HepG2 (cell line): ENCODE results near the gene NBPF1. TPM values are rescaled to one million over a fixed set of nuclear protein-coding genes. Genes with fewer than 3 reads are reported as not detected.

ENCODE experiments used
- ATAC-seq: fragments of 200-7000 bp; cut with Tn5 transposase; 3 replicates; pipeline ENCODE4 v1.9.1; 2020; ENCODE audit warnings: mild to moderate bottlenecking, moderate library complexity
- BruUV-seq: library from RNA; stranded (reverse); fragments of 400-500 nt; replicated peaks from 2 replicates; lab custom pipeline; 2021; lab: Mats Ljungman, UMichigan
- CTCF ChIA-PET: fragments of 300-600 bp; formaldehyde crosslinking; extraction: SDS; loops from one replicate; lab custom pipeline; 2021; ENCODE audit warnings: low total read pairs, inconsistent platforms, low intra/inter-chr PET ratio; lab: Yijun Ruan, JAX
- POLR2A ChIA-PET: fragments of 350-600 bp; sonication (Branson Sonifier 250); formaldehyde crosslinking; loops from one replicate; lab custom pipeline; 2020; ENCODE audit warnings: antibody characterized with exemption, inconsistent platforms; lab: Yijun Ruan, JAX
- DNase-seq: peaks from one replicate; pipeline ENCODE4 v3.0.0-alpha.2; 2015; ENCODE audit warnings: low spot score
- FAIRE-seq: peaks from 3 replicates; lab custom pipeline; 2011; peaks lifted over from hg19 to GRCh38; lab: Jason Lieb, UNC
- H2AFZ ChIP-seq: one replicate; pipeline ENCODE4 v1.6.1; 2011; ENCODE audit warnings: low read length, inconsistent platforms
- H3K27ac ChIP-seq: fragments of 300-600 bp; 3 replicates; pipeline ENCODE4 v1.8.0; 2011; ENCODE audit warnings: mixed run types, mild to moderate bottlenecking, mixed read lengths, low read length, inconsistent platforms; ENCODE audit not compliant: insufficient read depth; ENCODE audit errors: extremely low read length
- H3K27me3 ChIP-seq, 2 experiments: fragments of 200-600 bp in 1 of 2; 2 replicates in 1 of 2; 3 replicates in 1 of 2; pipeline versions ENCODE4 v1.6.0 to v1.8.0; 2011; ENCODE audit warnings: low read length in 2 of 2, mild to moderate bottlenecking in 2 of 2, moderate library complexity in 2 of 2, inconsistent platforms in 1 of 2; ENCODE audit not compliant: insufficient read depth in 2 of 2, control insufficient read depth in 1 of 2
- H3K36me3 ChIP-seq, 2 experiments: fragments of 200-600 bp in 1 of 2; replicated peaks in 1 of 2; 2 replicates in 1 of 2; 3 replicates in 1 of 2; pipeline versions ENCODE4 v1.5.1 to v1.8.0; 2011; ENCODE audit warnings: low read length in 2 of 2, inconsistent platforms in 1 of 2; ENCODE audit not compliant: insufficient read depth in 2 of 2, control insufficient read depth in 1 of 2
- H3K4me1 ChIP-seq: 2 replicates; pipeline ENCODE4 v1.5.1; 2012; ENCODE audit warnings: low read length, inconsistent platforms; ENCODE audit not compliant: insufficient read depth
- H3K4me2 ChIP-seq: 2 replicates; pipeline ENCODE4 v1.6.0; 2011; ENCODE audit warnings: low read depth, low read length, inconsistent platforms
- H3K4me3 ChIP-seq, 3 experiments: fragments of 200-600 bp in 1 of 3; sonication (generic), shearing (Covaris generic) in 1 of 3; replicated peaks in 1 of 3; 2 replicates each; pipeline ENCODE4 v1.5.1; 2011 to 2016; ENCODE audit warnings: low read length in 3 of 3, inconsistent platforms in 2 of 3, low read depth in 2 of 3, mild to moderate bottlenecking in 2 of 3, control low read depth in 1 of 3, mixed read lengths in 1 of 3; ENCODE audit not compliant: insufficient read depth in 1 of 3
- H3K79me2 ChIP-seq: one replicate; pipeline ENCODE4 v1.6.1; 2011; ENCODE audit warnings: low read length, inconsistent platforms; ENCODE audit not compliant: insufficient read depth
- H3K9ac ChIP-seq: 2 replicates; pipeline ENCODE4 v1.6.0; 2011; ENCODE audit warnings: mild to moderate bottlenecking, low read depth, low read length, inconsistent platforms; ENCODE audit not compliant: insufficient read depth
- H3K9me3 ChIP-seq: 2 replicates; pipeline ENCODE4 v1.5.1; 2012; ENCODE audit warnings: mild to moderate bottlenecking, low read length
- H4K20me1 ChIP-seq: 2 replicates; pipeline ENCODE4 v1.6.0; 2011; ENCODE audit warnings: inconsistent platforms, mild to moderate bottlenecking, low read length, moderate library complexity; ENCODE audit not compliant: insufficient read depth
- AGO2 ChIP-seq: fragments of 200-400 bp; formaldehyde crosslinking; optimal IDR thresholded peaks from 2 replicates; pipeline ENCODE3; 2017; ENCODE audit warnings: mild to moderate bottlenecking, low read depth, low read length, moderate library complexity
- ATAD3A ChIP-seq: sonication (generic); formaldehyde crosslinking; IDR thresholded peaks from 2 replicates; pipeline ENCODE4 v1.4.0; 2020; ENCODE audit warnings: missing genetic modification reagents
- DNMT1 ChIP-seq: sonication (generic); formaldehyde crosslinking; IDR thresholded peaks from 2 replicates; pipeline ENCODE4 v1.5.1; 2020; ENCODE audit warnings: mild to moderate bottlenecking, missing genetic modification reagents
- HES4 ChIP-seq: sonication (generic); formaldehyde crosslinking; IDR thresholded peaks from 2 replicates; pipeline ENCODE4 v1.9.0; 2021; ENCODE audit warnings: mild to moderate bottlenecking, missing genetic modification reagents, borderline replicate concordance
- IRF9 ChIP-seq: sonication (generic); formaldehyde crosslinking; IDR thresholded peaks from 2 replicates; pipeline ENCODE4 v1.8.0; 2022; ENCODE audit warnings: missing genetic modification reagents, mild to moderate bottlenecking, borderline replicate concordance
- KDM3A ChIP-seq: IDR thresholded peaks from 2 replicates; pipeline ENCODE4 v1.6.1; 2018; ENCODE audit warnings: low read depth, missing compliant biosample characterization
- MAZ ChIP-seq, 2 experiments: sonication (generic) in 1 of 2; formaldehyde crosslinking in 1 of 2; IDR thresholded peaks; 2 replicates each; pipeline versions ENCODE4 v1.5.0 to v1.6.1; 2012 to 2020; ENCODE audit warnings: low read depth in 2 of 2, mild to moderate bottlenecking in 2 of 2, borderline replicate concordance in 1 of 2, improper control_type of control experiment in 1 of 2, low read length in 1 of 2, missing genetic modification reagents in 1 of 2, moderate library complexity in 1 of 2
- MTA1 ChIP-seq: sonication (generic); formaldehyde crosslinking; IDR thresholded peaks from 2 replicates; pipeline ENCODE4 v1.4.0; 2020; ENCODE audit warnings: missing genetic modification reagents, mild to moderate bottlenecking, borderline replicate concordance
- RBFOX2 ChIP-seq: fragments of 200-400 bp; formaldehyde crosslinking; IDR thresholded peaks from 2 replicates; pipeline ENCODE4 v1.6.1; 2017; ENCODE audit warnings: low read depth, mild to moderate bottlenecking, low read length
- RBM22 ChIP-seq: fragments of 200-400 bp; formaldehyde crosslinking; optimal IDR thresholded peaks from 2 replicates; pipeline ENCODE3; 2017; ENCODE audit warnings: mild to moderate bottlenecking, low read length, moderate library complexity
- RELA ChIP-seq: sonication (generic); formaldehyde crosslinking; IDR thresholded peaks from 2 replicates; pipeline ENCODE4 v1.4.0; 2020; ENCODE audit warnings: missing genetic modification reagents
- TEF ChIP-seq: sonication (generic); formaldehyde crosslinking; IDR thresholded peaks from 2 replicates; pipeline ENCODE4 v1.5.0; 2020; ENCODE audit warnings: missing genetic modification reagents
- TRIM24 ChIP-seq: sonication (generic); formaldehyde crosslinking; IDR thresholded peaks from 2 replicates; pipeline ENCODE4 v1.8.0; 2022; ENCODE audit warnings: mild to moderate bottlenecking, missing genetic modification reagents
- ZBTB38 ChIP-seq: sonication (generic); formaldehyde crosslinking; IDR thresholded peaks from 2 replicates; pipeline ENCODE4 v1.5.1; 2020; ENCODE audit warnings: mild to moderate bottlenecking, missing genetic modification reagents
- ZFAT ChIP-seq: sonication (generic); formaldehyde crosslinking; conservative IDR thresholded peaks from 2 replicates; pipeline ENCODE4 v1.8.1; 2023; ENCODE audit warnings: missing genetic modification reagents, inconsistent platforms
- ZNF234 ChIP-seq: sonication (generic); formaldehyde crosslinking; conservative IDR thresholded peaks from 2 replicates; pipeline ENCODE4 v1.5.1; 2020; ENCODE audit warnings: mild to moderate bottlenecking, missing genetic modification reagents
- ZNF652 ChIP-seq: IDR thresholded peaks from 2 replicates; pipeline ENCODE4 v1.6.1; 2016; ENCODE audit warnings: low read depth, borderline replicate concordance
- ZNF776 ChIP-seq: sonication (generic); formaldehyde crosslinking; IDR thresholded peaks from 2 replicates; pipeline ENCODE4 v1.4.0; 2020; ENCODE audit warnings: mild to moderate bottlenecking, missing genetic modification reagents
- WGBS: methylation state at CpG from one replicate; pipeline ENCODE4 v1.1.6; 2017; ENCODE audit warnings: low lambda C conversion rate; 5-methylcytosine and 5-hydroxymethylcytosine counted together
- in situ Hi-C: cut with HindIII; loops from 2 replicates; pipeline ENCODE4 v1.10.0; 2017; ENCODE audit warnings: low pct_unique_long_range_greater_than_20kb; ENCODE audit not compliant: extremely low pct_ligation_motif_present
- intact Hi-C: fragments of 100-400 bp; cut with micrococcal nuclease; formaldehyde crosslinking; loops from one replicate; pipeline ENCODE4 v1.10.0; 2022; ENCODE audit not compliant: unreplicated experiment
- polyA plus RNA-seq, 8 experiments: library from polyadenylated mRNA; depleted of rRNA in 3 of 8; stranded (reverse) in 7 of 8; unstranded in 1 of 8; fragments of >200 nt; fragmentation: Illumina TruSeq in 4 of 8; extraction: Trizol in 4 of 8; gene quantifications; 2 replicates each; pipeline versions ENCODE4 v1.2.1 to v1.2.3, GENCODE V29; 2011 to 2016; ENCODE audit warnings: low read depth in 4 of 8, missing spikeins in 1 of 8, mixed read lengths in 1 of 8; ENCODE audit not compliant: insufficient read depth in 1 of 8
- total RNA-seq, 5 experiments: library from RNA; depleted of rRNA; stranded (reverse); fragments of >200 nt; fragmentation: Illumina TruSeq; extraction: Trizol; gene quantifications; 2 replicates each; pipeline ENCODE4 v1.2.3, GENCODE V29; 2016; ENCODE audit warnings: low read depth in 1 of 5

The NBPF1 gene
- total and polyA plus RNA-seq, 2 of the 13 experiments (the other 11 are each of a cell fraction or from before 2014, with no cell fraction given), result 30.3 to 35.6 TPM

GRCh38 chr1:16630661-16631247 is 17.4 kb upstream of the NBPF1 start:
- intact Hi-C loops (no loop called here), in situ Hi-C loops (no loop called here)
- no peak overlapping the region for H3K4me3 ChIP-seq
- H3K4me2 ChIP-seq, result no peak overlapping the region
- H3K4me1 ChIP-seq, result no peaks in the 10 kb centered on the region
- no peaks in the 10 kb centered on the region for H3K9me3 ChIP-seq
- H3K9ac ChIP-seq, result no peak overlapping the region
- POLR2A ChIA-PET, result no interaction called here
- WGBS, result 98% methylated on average over 36 of the region's 36 CpGs
- TF ChIP-seq MAZ (IDR thresholded peaks at IDR 0.05; ENCODE audit: borderline replicate concordance, low read depth, low read length), result peak; percentile 17; the same call in 1 of the 2 replicates
- TF ChIP-seq MAZ (CRISPR knock-in tag; IDR thresholded peaks at IDR 0.05; ENCODE audit: low read depth), result no peak
- no peak for TF ChIP-seq ZNF652 (CRISPR knock-in tag)
- 0 out of 2 replicates have a peak, but pooled peaks have one; percentile 38 for TF ChIP-seq DNMT1 (CRISPR knock-in tag)
- TF ChIP-seq AGO2, result peak; percentile 95
- peak; percentile 81 for TF ChIP-seq RBM22
- no peak for TF ChIP-seq ZFAT (CRISPR knock-in tag)
- TF ChIP-seq RBFOX2, result peak; percentile 79
- TF ChIP-seq HES4 (CRISPR knock-in tag), result 0 out of 2 replicates have a peak, but pooled peaks have one; percentile 24
- no peak for TF ChIP-seq ZNF234 (CRISPR knock-in tag)
- TF ChIP-seq MTA1, result peak; percentile 65; the same call in 1 of the 2 replicates
- TF ChIP-seq RELA (CRISPR knock-in tag), result peak; percentile 35; the same call in 1 of the 2 replicates
- TF ChIP-seq TRIM24, result no peak
- TF ChIP-seq ZBTB38, result 0 out of 2 replicates have a peak, but pooled peaks have one; percentile 14
- TF ChIP-seq ATAD3A, result 0 out of 2 replicates have a peak, but pooled peaks have one; percentile 11
- peak; percentile 21; the same call in 1 of the 2 replicates for TF ChIP-seq ZNF776 (CRISPR knock-in tag)
- 0 out of 2 replicates have a peak, but pooled peaks have one; percentile 44 for TF ChIP-seq IRF9 (CRISPR knock-in tag)
- TF ChIP-seq TEF (CRISPR knock-in tag), result no peak
- no peak for TF ChIP-seq KDM3A (CRISPR knock-in tag)
- no peak overlapping the region for H2AFZ ChIP-seq
- no TSS peak for BruUV-seq
- H3K27ac ChIP-seq, result no peak overlapping the region
- peaks cover 59 to 87% of the 10 kb centered on the region in 2 experiments for H3K36me3 ChIP-seq
- no peaks in the 10 kb centered on the region for H4K20me1 ChIP-seq
- DNase-seq (no peak), FAIRE-seq (no peak), ATAC-seq (peak; percentile 1; the same call in 1 of the 3 replicates)
- peaks cover 11% of the 10 kb centered on the region for H3K79me2 ChIP-seq
- CTCF ChIA-PET, result no interaction called here
- H3K27me3 ChIP-seq, result no peaks in the 10 kb centered on the region
